Retinal pigment epithelial cell (primary cell): Measurements from ENCODE around the gene TMEM94.

Experiments used
- DNase-seq: peaks from one replicate; pipeline ENCODE4 v3.0.0-alpha.2; 2010; ENCODE audit warnings: low read depth
- H3K4me3 ChIP-seq: 2 replicates; pipeline ENCODE4 v1.5.1; 2011; ENCODE audit warnings: mild to moderate bottlenecking, low read length, control low read depth, moderate library complexity
- CTCF ChIP-seq: conservative IDR thresholded peaks from 2 replicates; pipeline ENCODE4 v1.5.1; 2011; ENCODE audit warnings: low read depth, low read length, control low read depth, inconsistent platforms

Gene TMEM94

GRCh38 chr17:75456417-75457046, at the start of gene TMEM94:
Gene TMEM94 (plus strand): TSS chr17:75456635. CDS start chr17:75471906, 15,271 bp downstream.
- DNase-seq: peak; percentile 91
- no peak for TF ChIP-seq CTCF
- H3K4me3 ChIP-seq: peak within 1 kb of the TSS; percentile 90

GRCh38 chr17:75407655-75408352, 48.6 kb upstream of the TMEM94 start:
- H3K4me3 ChIP-seq: no peak overlapping the region
- DNase-seq: no peak
- no peak for TF ChIP-seq CTCF

GRCh38 chr17:75410141-75410540, 46.3 kb upstream of the TMEM94 start:
- H3K4me3 ChIP-seq: no peak overlapping the region
- TF ChIP-seq CTCF: no peak
- DNase-seq: no peak

- no peak overlapping the region for H3K4me3 ChIP-seq
- no peak for TF ChIP-seq CTCF
- no peak for DNase-seq
Measured at GRCh38 chr17:75411328-75412067, 44.9 kb upstream of the TMEM94 start.

GRCh38 chr17:75412455-75413317, 43.7 kb upstream of the TMEM94 start:
- no peak overlapping the region for H3K4me3 ChIP-seq
- DNase-seq: no peak
- peak; percentile 79 for TF ChIP-seq CTCF

- TF ChIP-seq CTCF: no peak
- no peak overlapping the region for H3K4me3 ChIP-seq
- no peak for DNase-seq
Measured at GRCh38 chr17:75414488-75414887, 41.9 kb upstream of the TMEM94 start.
